Activated T-helper 1 cell treated with anti-CD3 and anti-CD28 coated beads, Interleukin-12 subunit alpha, Interleukin-12 subunit beta, Interleukin-2, Interleukin-4 antibody, amounts not matched to agents 30 ng/mL and 10 ng/mL and 1 ng/mL, durations not matched to agents 14 hours and 24 hours and 36 hours (primary cell): ENCODE results near the gene ECE2. TPM values are rescaled to one million over a fixed set of nuclear protein-coding genes. Genes with fewer than 3 reads are reported as not detected.

ENCODE experiments used
- DNase-seq: peaks from one replicate; pipeline ENCODE4 v3.0.0; 2021; ENCODE audit warnings: low spot score
- H3K27ac Mint-ChIP-seq: one replicate; pipeline ENCODE4 v1.8.0; 2021; ENCODE audit warnings: mild to moderate bottlenecking, mixed read lengths
- H3K27me3 Mint-ChIP-seq: one replicate; pipeline ENCODE4 v1.8.0; 2022; ENCODE audit warnings: mild to moderate bottlenecking, moderate library complexity, mixed read lengths; ENCODE audit not compliant: insufficient read depth
- H3K36me3 Mint-ChIP-seq: one replicate; pipeline ENCODE4 v1.8.0; 2021; ENCODE audit warnings: low read depth, mixed read lengths
- H3K4me1 Mint-ChIP-seq: one replicate; pipeline ENCODE4 v1.8.0; 2021; ENCODE audit warnings: low read depth, mixed read lengths
- H3K4me3 Mint-ChIP-seq: one replicate; pipeline ENCODE4 v1.8.0; 2021; ENCODE audit warnings: mild to moderate bottlenecking, moderate library complexity, mixed read lengths
- H3K9me3 Mint-ChIP-seq: one replicate; pipeline ENCODE4 v1.8.0; 2021; ENCODE audit warnings: mixed read lengths
- intact Hi-C: fragments of 100-400 bp; cut with micrococcal nuclease; formaldehyde crosslinking; loops from one replicate; pipeline ENCODE4 v1.15.1; 2024
- total RNA-seq: library from RNA; stranded (reverse); gene quantifications from 2 replicates; pipeline ENCODE4 v1.2.3, GENCODE V29; 2022

The ECE2 gene
- total RNA-seq, 1 donor from 2014 or later: not detected

DNA sequence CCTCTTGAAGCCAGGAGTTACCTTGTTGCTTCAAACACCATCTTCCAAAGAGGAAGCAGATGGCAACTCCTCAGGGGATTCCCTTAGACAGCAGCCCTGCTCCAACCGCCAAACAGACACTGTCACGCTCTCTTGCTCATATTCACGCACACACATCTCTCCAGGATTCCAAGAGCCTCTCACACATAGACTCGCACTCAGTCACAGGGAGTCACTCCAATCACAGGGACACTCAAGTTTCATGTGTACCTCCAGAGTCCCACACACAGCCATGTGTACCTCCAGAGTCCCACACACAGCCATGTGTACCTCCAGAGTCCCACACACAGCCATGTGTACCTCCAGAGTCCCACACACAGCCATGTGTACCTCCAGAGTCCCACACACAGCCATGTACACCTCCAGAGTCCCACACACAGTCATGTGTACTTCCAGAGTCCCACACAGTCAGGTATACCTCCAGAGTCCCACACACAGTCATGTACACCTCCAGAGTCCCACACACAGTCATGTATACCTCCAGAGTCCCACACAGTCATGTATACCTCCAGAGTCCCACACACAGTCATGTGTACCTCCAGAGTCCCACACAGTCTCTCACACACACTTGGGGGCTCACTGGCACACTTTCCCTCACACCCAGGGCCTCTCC lies 40.3 kb upstream of the ECE2 start:
- H3K9me3 Mint-ChIP-seq: no peaks in the 10 kb centered on the region
- peaks cover 7% of the 10 kb centered on the region for H3K4me1 Mint-ChIP-seq
- peaks cover 22% of the 10 kb centered on the region for H3K27me3 Mint-ChIP-seq
- H3K4me3 Mint-ChIP-seq: no peak overlapping the region
- no peaks in the 10 kb centered on the region for H3K36me3 Mint-ChIP-seq
- no peak for DNase-seq
- H3K27ac Mint-ChIP-seq: no peak overlapping the region
- intact Hi-C loops: no loop called here

DNA sequence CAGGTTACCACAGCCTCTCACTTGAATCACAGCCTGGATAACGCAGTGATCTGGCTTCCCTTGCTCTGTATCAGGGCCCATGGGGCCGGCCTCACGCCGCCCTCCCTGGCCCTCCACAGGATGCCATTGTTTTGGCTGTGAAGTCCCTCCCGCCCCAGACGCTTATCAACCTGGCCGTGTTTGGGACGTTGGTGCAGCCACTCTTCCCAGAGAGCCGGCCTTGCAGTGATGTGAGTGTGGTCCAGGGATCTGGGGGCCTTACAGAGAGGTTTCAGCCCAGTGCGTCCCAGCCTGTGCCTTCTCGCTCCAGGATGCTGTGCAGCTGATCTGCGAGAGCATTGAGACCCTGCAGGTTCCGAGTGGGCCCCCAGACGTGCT lies 39.8 kb upstream of the ECE2 start:
- Mint-ChIP-seq H3K36me3 (no peaks in the 10 kb centered on the region), H3K4me1 (peaks cover 5% of the 10 kb centered on the region), H3K27ac (no peak overlapping the region), H3K9me3 (no peaks in the 10 kb centered on the region), H3K4me3 (no peak overlapping the region), H3K27me3 (peaks cover 20% of the 10 kb centered on the region)
- no peak for DNase-seq
- intact Hi-C loops: no loop called here

DNA sequence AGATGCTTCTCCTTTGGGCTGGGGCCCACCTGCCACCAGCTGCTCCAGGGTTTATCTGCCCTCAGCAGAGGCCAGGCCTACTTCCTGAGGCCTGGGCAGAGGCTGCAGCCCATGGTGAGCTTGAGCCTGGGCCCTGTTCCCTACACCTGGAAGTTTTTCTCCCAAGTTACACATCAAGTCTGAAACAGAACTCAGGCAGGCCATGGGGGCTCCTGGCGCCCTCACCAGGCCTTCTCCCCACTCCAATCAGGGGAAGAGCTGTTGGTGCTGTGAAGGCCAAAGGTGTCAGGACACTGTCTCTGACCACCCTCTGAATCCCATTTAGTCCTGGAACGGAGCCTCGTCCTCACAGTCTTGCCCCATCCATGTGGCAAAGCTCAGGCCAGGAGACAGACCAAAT lies 39.2 kb upstream of the ECE2 start:
- no peaks in the 10 kb centered on the region for H3K4me1 Mint-ChIP-seq
- no peak overlapping the region for H3K27ac Mint-ChIP-seq

DNA sequence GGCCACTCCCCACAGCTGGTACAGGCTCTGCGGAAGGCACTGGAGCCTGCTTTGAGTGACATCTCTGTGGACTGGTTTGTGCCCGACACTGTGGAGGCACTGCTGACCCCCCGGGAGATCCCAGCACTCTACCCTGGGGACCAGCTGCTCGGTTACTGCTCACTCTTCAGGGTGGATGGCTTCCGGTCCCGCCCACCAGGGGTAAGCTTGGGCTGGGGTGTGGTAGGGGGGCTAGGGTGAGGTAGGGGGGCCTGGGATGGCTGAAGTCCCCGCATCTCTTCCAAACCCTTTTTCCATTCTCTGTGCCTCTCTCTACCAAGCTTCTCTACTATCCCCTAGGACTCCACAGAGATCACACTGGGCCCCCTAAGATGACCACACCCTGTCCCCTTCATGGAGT lies 38.6 kb upstream of the ECE2 start:
- H3K4me3 Mint-ChIP-seq: no peak overlapping the region
- H3K9me3 Mint-ChIP-seq: no peaks in the 10 kb centered on the region
- no peak overlapping the region for H3K27ac Mint-ChIP-seq
- H3K4me1 Mint-ChIP-seq: no peaks in the 10 kb centered on the region
- peaks cover 8% of the 10 kb centered on the region for H3K27me3 Mint-ChIP-seq
- intact Hi-C loops: no loop called here
- DNase-seq: no peak
- peaks cover 2% of the 10 kb centered on the region for H3K36me3 Mint-ChIP-seq

More for the DNA sequence above, 39.2 kb upstream of the ECE2 start:
- no peak for DNase-seq
- Mint-ChIP-seq H3K27me3 (peaks cover 13% of the 10 kb centered on the region), H3K36me3 (no peaks in the 10 kb centered on the region), H3K4me3 (no peak overlapping the region), H3K9me3 (no peaks in the 10 kb centered on the region)
- intact Hi-C loops: no loop called here

DNA sequence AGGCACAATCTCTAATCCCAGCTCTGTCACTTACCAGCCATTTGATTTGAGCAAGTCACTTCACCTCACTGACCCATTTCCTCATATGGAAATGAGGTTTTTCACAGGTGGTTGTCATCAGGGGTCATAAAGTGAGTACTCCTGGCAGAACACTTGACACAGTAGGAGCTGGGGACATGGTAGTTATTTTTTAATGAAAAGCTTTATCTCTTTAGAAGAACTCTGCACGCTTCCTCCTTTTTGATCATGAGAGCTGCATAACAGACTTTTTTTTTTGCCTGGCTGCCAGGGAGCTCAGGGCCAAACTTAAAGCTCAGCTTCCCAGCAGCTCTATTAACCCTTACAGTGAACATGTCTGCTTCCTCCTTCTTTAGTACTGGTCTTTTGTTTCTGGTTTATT lies 38.0 kb upstream of the ECE2 start:
- Mint-ChIP-seq H3K4me1 (no peaks in the 10 kb centered on the region), H3K27ac (no peak overlapping the region), H3K9me3 (no peaks in the 10 kb centered on the region), H3K4me3 (no peak overlapping the region), H3K27me3 (peaks cover 2% of the 10 kb centered on the region), H3K36me3 (peaks cover 7% of the 10 kb centered on the region)
- intact Hi-C loops: no loop called here
- DNase-seq: no peak

DNA sequence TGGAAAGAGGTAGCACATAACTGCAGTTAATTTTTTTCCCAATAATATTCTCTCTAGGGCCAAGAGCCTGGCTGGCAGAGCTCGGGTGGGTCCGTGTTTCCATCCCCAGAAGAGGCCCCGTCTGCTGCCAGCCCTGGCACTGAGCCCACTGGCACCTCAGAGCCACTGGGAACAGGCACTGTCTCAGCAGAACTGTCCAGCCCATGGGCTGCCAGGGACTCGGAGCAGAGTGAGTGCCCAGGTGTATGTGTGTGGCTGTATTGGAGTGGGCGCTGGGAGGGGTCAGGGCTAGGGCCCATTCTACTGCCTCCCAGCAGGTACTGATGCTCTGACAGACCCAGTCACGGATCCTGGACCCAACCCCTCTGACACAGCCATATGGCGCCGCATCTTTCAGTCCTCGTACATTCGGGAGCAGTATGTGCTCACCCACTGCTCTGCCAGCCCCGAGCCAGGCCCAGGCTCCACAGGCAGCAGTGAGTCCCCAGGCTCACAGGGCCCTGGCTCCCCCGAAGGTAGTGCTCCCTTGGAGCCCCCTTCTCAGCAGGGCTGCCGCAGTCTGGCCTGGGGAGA lies 37.5 kb upstream of the ECE2 start:
- Mint-ChIP-seq H3K4me3 (no peak overlapping the region), H3K4me1 (no peaks in the 10 kb centered on the region), H3K27me3 (no peaks in the 10 kb centered on the region), H3K27ac (no peak overlapping the region), H3K9me3 (no peaks in the 10 kb centered on the region), H3K36me3 (peaks cover 9% of the 10 kb centered on the region)
- intact Hi-C loops: no loop called here
- no peak for DNase-seq

DNA sequence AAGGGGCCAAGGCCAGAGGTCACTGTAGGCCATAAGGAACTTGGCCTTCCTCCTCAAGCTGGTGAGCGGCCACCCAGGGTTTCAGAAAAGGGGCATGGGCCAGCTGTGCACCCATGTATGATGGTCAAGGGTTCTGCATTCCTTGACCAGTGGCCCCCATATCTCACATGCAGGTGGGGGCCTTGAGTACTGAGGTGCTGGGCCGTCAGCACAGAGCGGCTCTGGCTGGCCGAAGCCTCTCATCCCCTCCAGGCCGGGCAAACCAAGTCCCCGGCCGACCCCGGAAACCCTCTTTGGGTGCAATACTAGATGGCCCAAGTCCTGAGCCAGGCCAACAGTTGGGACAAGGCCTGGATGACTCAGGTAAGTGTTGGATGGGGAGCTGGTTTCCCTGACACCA lies 36.6 kb upstream of the ECE2 start:
- Mint-ChIP-seq H3K27me3 (no peaks in the 10 kb centered on the region), H3K27ac (no peak overlapping the region), H3K36me3 (peaks cover 11% of the 10 kb centered on the region), H3K4me3 (no peak overlapping the region), H3K9me3 (no peaks in the 10 kb centered on the region), H3K4me1 (no peaks in the 10 kb centered on the region)
- no peak for DNase-seq
- intact Hi-C loops: no loop called here

DNA sequence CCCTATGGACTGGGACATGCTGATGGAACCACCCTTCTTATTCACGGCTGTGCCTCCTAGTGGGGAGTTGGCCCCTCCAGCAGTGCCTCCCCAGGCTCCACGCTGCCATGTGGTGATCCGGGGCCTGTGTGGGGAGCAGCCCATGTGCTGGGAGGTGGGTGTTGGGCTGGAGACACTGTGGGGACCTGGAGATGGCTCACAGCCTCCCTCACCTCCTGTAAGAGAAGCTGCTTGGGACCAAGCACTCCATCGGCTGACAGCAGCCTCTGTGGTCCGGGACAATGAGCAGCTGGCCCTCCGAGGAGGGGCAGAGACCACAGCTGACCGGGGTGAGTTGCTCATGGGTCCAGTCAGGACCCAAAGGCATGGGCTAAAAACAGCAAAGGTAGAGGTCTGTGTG lies 36.1 kb upstream of the ECE2 start:
- intact Hi-C loops: loop anchor here (10.0 kb wide), 1 partner anchor 575 kb away; the partner anchor contains the start of gene VPS8
- Mint-ChIP-seq H3K27ac (no peak overlapping the region), H3K4me1 (no peaks in the 10 kb centered on the region), H3K9me3 (no peaks in the 10 kb centered on the region), H3K4me3 (no peak overlapping the region), H3K36me3 (peaks cover 15% of the 10 kb centered on the region), H3K27me3 (no peaks in the 10 kb centered on the region)
- no peak for DNase-seq

DNA sequence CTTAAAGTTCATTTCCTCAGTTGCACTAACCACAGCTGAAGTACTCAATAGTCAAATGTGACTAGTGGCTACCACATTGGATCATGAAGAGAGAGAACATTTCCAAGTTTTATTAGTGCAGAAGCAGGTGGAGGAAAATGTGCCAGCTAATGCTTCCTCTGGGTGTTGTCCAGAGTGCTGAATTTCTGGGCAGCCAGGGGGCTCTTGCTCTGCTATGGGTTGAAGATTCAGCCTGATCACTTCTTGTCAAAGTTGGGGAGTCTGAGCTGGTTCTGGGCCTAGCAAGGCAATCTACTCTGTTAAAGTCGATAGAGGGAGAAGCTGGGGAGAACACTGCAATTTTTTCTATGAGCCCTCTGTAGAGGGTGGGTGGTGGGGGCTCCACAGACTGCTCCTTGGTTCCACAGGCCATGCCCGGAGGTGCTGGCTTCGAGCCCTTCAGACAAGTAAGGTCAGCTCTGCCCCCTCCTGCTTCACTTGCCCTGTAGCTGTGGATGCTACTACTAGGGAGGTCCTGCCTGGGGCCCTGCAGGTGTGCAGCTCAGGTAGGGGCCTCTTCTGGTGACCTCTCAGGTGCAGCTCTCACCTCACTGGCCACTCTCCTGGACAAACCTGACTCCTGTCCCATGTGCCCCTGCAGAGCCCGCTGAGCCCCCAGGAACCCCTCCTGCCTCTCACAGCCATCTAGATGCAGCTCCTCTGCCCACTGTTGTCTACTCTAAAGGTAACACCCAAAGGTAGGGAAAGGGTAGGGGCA lies 35.3 kb upstream of the ECE2 start:
- Mint-ChIP-seq H3K9me3 (no peaks in the 10 kb centered on the region), H3K4me1 (no peaks in the 10 kb centered on the region), H3K27ac (no peak overlapping the region), H3K27me3 (no peaks in the 10 kb centered on the region), H3K4me3 (no peak overlapping the region), H3K36me3 (peaks cover 22% of the 10 kb centered on the region)
- intact Hi-C loops: loop anchor here (10.0 kb wide), 1 partner anchor 574 kb away; the partner anchor contains the start of gene VPS8
- no peak for DNase-seq

DNA sequence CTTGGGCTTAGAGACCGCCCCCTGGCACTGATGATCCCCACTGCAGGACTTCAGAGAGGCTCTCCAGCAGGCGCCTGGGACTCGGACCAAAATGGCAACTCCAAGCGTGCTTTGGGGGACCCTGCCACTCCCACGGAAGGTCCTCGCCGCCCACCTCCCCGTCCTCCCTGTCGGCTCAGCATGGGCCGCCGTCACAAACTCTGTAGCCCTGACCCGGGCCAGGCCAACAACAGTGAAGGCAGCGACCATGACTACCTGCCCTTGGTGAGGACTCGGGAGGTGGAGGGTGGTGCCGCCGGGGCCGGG lies 34.7 kb upstream of the ECE2 start:
- H3K9me3 Mint-ChIP-seq: no peaks in the 10 kb centered on the region
- no peak for DNase-seq
- H3K4me3 Mint-ChIP-seq: no peak overlapping the region
- no peak overlapping the region for H3K27ac Mint-ChIP-seq
- H3K27me3 Mint-ChIP-seq: no peaks in the 10 kb centered on the region
- intact Hi-C loops: loop anchor here (10.0 kb wide), 1 partner anchor 574 kb away; the partner anchor contains the start of gene VPS8
- H3K4me1 Mint-ChIP-seq: peaks cover 4% of the 10 kb centered on the region
- peaks cover 27% of the 10 kb centered on the region for H3K36me3 Mint-ChIP-seq

DNA sequence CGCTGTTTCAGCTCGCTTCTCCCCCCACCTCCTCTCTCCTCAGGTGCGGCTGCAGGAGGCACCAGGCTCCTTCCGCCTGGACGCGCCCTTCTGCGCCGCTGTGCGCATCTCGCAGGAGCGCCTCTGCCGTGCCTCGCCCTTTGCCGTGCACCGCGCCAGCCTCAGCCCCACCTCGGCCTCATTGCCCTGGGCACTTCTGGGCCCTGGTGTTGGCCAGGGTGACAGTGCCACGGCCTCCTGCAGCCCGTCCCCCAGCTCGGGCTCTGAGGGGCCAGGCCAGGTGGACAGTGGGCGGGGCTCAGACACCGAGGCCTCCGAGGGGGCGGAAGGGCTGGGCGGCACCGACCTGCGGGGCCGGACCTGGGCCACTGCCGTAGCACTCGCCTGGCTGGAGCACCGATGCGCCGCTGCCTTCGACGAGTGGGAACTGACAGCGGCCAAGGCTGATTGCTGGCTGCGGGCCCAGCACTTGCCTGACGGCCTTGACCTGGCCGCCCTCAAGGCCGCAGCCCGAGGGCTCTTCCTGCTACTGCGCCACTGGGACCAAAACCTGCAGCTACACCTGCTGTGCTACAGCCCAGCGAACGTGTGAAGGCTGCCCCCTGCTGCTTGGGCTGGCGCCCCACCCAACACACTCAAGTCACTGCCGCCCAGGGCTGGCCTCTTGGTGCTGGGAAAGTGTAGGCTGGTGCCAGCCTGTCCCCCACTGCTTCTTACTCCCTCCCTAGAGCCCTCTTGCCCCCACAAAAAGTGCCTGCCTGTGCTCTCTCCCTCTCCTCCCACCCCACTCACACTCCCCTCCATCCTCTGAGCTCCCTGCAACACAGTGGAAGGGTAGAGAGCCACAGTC lies 34.1 kb upstream of the ECE2 start:
- intact Hi-C loops: loop anchor here (10.0 kb wide), 1 partner anchor 573 kb away; the partner anchor contains the start of gene VPS8
- DNase-seq: no peak
- Mint-ChIP-seq H3K27me3 (no peaks in the 10 kb centered on the region), H3K27ac (no peak overlapping the region), H3K9me3 (no peaks in the 10 kb centered on the region), H3K4me3 (no peak overlapping the region), H3K36me3 (peaks cover 28% of the 10 kb centered on the region), H3K4me1 (peaks cover 6% of the 10 kb centered on the region)

DNA sequence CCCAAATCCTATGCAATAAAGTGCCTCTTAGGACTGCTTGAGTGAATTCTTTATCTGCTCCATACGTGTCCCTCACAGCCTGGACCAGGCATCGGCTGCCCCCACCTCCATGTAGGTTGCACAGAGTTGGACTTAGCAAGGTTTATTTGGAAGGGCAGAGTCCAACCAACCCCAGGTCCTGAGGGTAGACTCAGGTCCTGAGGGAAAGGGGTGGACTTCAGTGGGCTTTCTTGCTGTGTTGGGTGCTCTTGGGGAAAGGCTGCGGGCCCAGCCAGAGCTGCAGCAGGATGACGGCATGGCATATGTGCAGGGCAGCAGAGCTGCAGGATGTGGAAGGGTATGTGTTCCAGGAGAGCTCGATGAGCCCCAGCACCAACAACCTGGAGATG lies 33.5 kb upstream of the ECE2 start:
- no peak overlapping the region for H3K27ac Mint-ChIP-seq
- H3K4me1 Mint-ChIP-seq: peaks cover 6% of the 10 kb centered on the region
- no peaks in the 10 kb centered on the region for H3K9me3 Mint-ChIP-seq
- H3K4me3 Mint-ChIP-seq: no peak overlapping the region
- no peaks in the 10 kb centered on the region for H3K27me3 Mint-ChIP-seq
- no peak for DNase-seq
- intact Hi-C loops: loop anchor here (10.0 kb wide), 1 partner anchor 573 kb away; the partner anchor contains the start of gene VPS8
- peaks cover 28% of the 10 kb centered on the region for H3K36me3 Mint-ChIP-seq
